Neuronal stem cell (in vitro differentiated cells): ENCODE measurements around the gene MTFP1.

Experiments
- DNase-seq: peaks from one replicate; pipeline ENCODE4 v3.0.0-alpha.2; 2013; ENCODE audit warnings: low spot score
- H2AFZ ChIP-seq: one replicate; pipeline ENCODE4 v1.6.1; 2013; ENCODE audit warnings: mild to moderate bottlenecking, low read length, inconsistent platforms
- H2AK5ac ChIP-seq: 2 replicates; pipeline ENCODE4 v1.6.1; 2013; ENCODE audit warnings: low read depth, mild to moderate bottlenecking, inconsistent platforms, low read length, moderate library complexity, mixed read lengths
- H2BK120ac ChIP-seq: 2 replicates; pipeline ENCODE4 v1.6.1; 2013; ENCODE audit warnings: low read depth, mild to moderate bottlenecking, inconsistent platforms, low read length, moderate library complexity, mixed read lengths
- H2BK12ac ChIP-seq: one replicate; pipeline ENCODE4 v1.6.1; 2013; ENCODE audit warnings: low read length, inconsistent platforms
- H2BK15ac ChIP-seq: 2 replicates; pipeline ENCODE4 v1.6.1; 2013; ENCODE audit warnings: mild to moderate bottlenecking, low read length, inconsistent platforms, mixed read lengths
- H2BK5ac ChIP-seq: one replicate; pipeline ENCODE4 v1.6.1; 2013; ENCODE audit warnings: inconsistent platforms, mild to moderate bottlenecking, low read length, moderate library complexity
- H3K14ac ChIP-seq: one replicate; pipeline ENCODE4 v1.6.1; 2013; ENCODE audit warnings: low read length, inconsistent platforms
- H3K18ac ChIP-seq: 2 replicates; pipeline ENCODE4 v1.6.1; 2013; ENCODE audit warnings: low read length, inconsistent platforms
- H3K23ac ChIP-seq: 2 replicates; pipeline ENCODE4 v1.6.1; 2013; ENCODE audit warnings: low read depth, mild to moderate bottlenecking, mixed read lengths, low read length, inconsistent platforms; ENCODE audit not compliant: poor library complexity
- H3K27ac ChIP-seq: replicated peaks from 3 replicates; pipeline ENCODE4 v1.5.1; 2013; ENCODE audit warnings: low read length, inconsistent platforms
- H3K27me3 ChIP-seq, 3 experiments: 2 replicates each; pipeline ENCODE4 v1.6.1; 2013; ENCODE audit warnings: low read length in 3 of 3, mild to moderate bottlenecking in 2 of 3, inconsistent platforms in 1 of 3, low read depth in 1 of 3, mixed read lengths in 1 of 3, moderate library complexity in 1 of 3; ENCODE audit not compliant: control insufficient read depth in 3 of 3, insufficient read depth in 3 of 3
- H3K36me3 ChIP-seq, 2 donors: replicated peaks in 1 of 2; 2 replicates each; pipeline ENCODE4 v1.6.1; 2013; ENCODE audit warnings: low read length in 2 of 2; ENCODE audit not compliant: control insufficient read depth in 2 of 2, insufficient read depth in 2 of 2
- H3K4ac ChIP-seq: 2 replicates; pipeline ENCODE4 v1.6.1; 2013; ENCODE audit warnings: inconsistent platforms, mild to moderate bottlenecking, low read length, moderate library complexity
- H3K4me1 ChIP-seq, 2 donors: 1 replicate in 1 of 2; 2 replicates in 1 of 2; pipeline ENCODE4 v1.6.1; 2013; ENCODE audit warnings: low read length in 2 of 2, low read depth in 1 of 2; ENCODE audit not compliant: control insufficient read depth in 2 of 2, insufficient read depth in 1 of 2
- H3K4me2 ChIP-seq: one replicate; pipeline ENCODE4 v1.6.1; 2013; ENCODE audit warnings: mild to moderate bottlenecking, low read length, inconsistent platforms; ENCODE audit not compliant: insufficient read depth, poor library complexity, severe bottlenecking
- H3K4me3 ChIP-seq, 2 donors: 2 replicates each; pipeline ENCODE4 v1.5.1; 2013; ENCODE audit warnings: low read length in 2 of 2, mild to moderate bottlenecking in 2 of 2, inconsistent platforms in 1 of 2, moderate library complexity in 1 of 2
- H3K79me1 ChIP-seq: one replicate; pipeline ENCODE4 v1.6.1; 2013; ENCODE audit warnings: low read depth, mild to moderate bottlenecking, inconsistent platforms, low read length, moderate library complexity
- H3K9ac ChIP-seq: one replicate; pipeline ENCODE4 v1.6.1; 2013; ENCODE audit warnings: mild to moderate bottlenecking, low read depth, low read length, inconsistent platforms; ENCODE audit not compliant: poor library complexity
- H3K9me3 ChIP-seq, 2 donors: replicated peaks in 1 of 2; 2 replicates each; pipeline versions ENCODE3 to v1.6.1; 2013; ENCODE audit warnings: low read length in 2 of 2, mild to moderate bottlenecking in 2 of 2, inconsistent platforms in 1 of 2, low read depth in 1 of 2, mixed read lengths in 1 of 2, moderate library complexity in 1 of 2; ENCODE audit not compliant: control insufficient read depth in 2 of 2, insufficient read depth in 1 of 2
- H4K8ac ChIP-seq: one replicate; pipeline ENCODE4 v1.6.1; 2013; ENCODE audit warnings: low read depth, mild to moderate bottlenecking, inconsistent platforms, low read length, moderate library complexity
- H4K91ac ChIP-seq: one replicate; pipeline ENCODE4 v1.6.1; 2013; ENCODE audit warnings: low read length, low read depth, mild to moderate bottlenecking, inconsistent platforms; ENCODE audit not compliant: poor library complexity
- WGBS, 2 donors: extraction: QIAGEN DNeasy Blood & Tissue Kit; methylation state at CpG; one replicate each; pipeline ENCODE4 v1.1.7; 2013; ENCODE audit warnings: missing lambda C conversion rate in 2 of 2, mixed read lengths in 1 of 2; ENCODE audit not compliant: insufficient read length in 2 of 2, insufficient replicate concordance in 1 of 2; ENCODE audit errors: extremely low coverage in 2 of 2; 5-methylcytosine and 5-hydroxymethylcytosine counted together

Gene MTFP1

GRCh38 chr22:30453731-30454510, 28.4 kb downstream of the MTFP1 start:
- no peak overlapping the region for H2BK120ac ChIP-seq
- H4K91ac ChIP-seq, result no peak overlapping the region
- no peaks in the 10 kb centered on the region for H3K36me3 ChIP-seq
- no peaks in the 10 kb centered on the region for H3K4me1 ChIP-seq
- no peak overlapping the region for H3K4me2 ChIP-seq
- no peaks in the 10 kb centered on the region for H3K9me3 ChIP-seq
- H3K18ac ChIP-seq, result no peak overlapping the region
- no peak overlapping the region for H3K27ac ChIP-seq
- H2BK5ac ChIP-seq, result no peak overlapping the region
- no peak overlapping the region for H2BK12ac ChIP-seq
- H2AFZ ChIP-seq, result no peak overlapping the region
- H3K23ac ChIP-seq, result no peak overlapping the region
- no peaks in the 10 kb centered on the region for H3K79me1 ChIP-seq
- no peak overlapping the region for H3K9ac ChIP-seq
- H3K27me3 ChIP-seq, result peaks cover 0 to 5% (median 0%) of the 10 kb centered on the region in 3 experiments
- no peak overlapping the region for H2BK15ac ChIP-seq
- no peak overlapping the region for H3K4ac ChIP-seq
- no CpG with 5 or more reads among the region's 6 CpGs for WGBS, 2 donors
- peak overlapping the region in 1 of 2 donors; percentile 1 for H3K4me3 ChIP-seq
- H3K14ac ChIP-seq, result no peak overlapping the region
- no peak overlapping the region for H4K8ac ChIP-seq
- no peak overlapping the region for H2AK5ac ChIP-seq
- no peak for DNase-seq

DNA sequence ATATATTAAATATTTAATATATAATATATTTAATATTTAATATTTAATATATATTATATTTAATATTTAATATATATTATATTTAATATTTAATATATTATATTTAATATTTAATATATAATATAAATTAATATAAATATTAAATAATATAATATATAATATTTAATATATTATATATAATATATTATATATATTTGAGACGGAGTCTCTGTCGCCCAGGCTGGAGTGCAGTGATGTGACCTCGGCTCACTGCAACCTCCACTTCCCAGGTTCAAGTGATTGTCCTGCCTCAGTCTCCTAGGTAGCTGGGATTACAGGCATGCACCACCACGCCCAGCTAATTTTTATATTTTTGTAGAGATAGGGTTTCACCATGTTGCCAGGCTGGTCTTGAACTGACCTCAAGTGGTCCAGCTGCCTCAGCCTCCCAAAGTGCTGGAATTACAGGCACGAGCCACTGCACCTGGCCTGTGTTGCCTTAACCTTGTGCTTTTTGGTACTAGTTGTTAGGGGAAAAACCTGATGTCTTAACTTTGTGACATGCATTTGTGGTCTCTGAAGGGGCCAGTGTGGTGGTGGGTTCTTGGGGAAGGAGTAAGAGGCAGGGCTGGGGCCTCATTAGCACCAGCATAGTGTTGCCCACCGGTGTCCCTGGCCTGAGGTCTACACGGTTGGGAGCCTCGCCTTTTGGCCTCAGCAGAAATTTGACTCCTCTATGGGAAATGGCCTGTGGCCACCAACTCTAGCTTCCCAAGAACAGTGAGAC, 29.7 kb downstream of the MTFP1 start:
- Histone ChIP-seq H3K14ac (no peak overlapping the region), H2BK12ac (no peak overlapping the region), H3K36me3 (no peaks in the 10 kb centered on the region), H3K27me3 (peaks cover 0 to 5% (median 0%) of the 10 kb centered on the region in 3 experiments), H4K91ac (no peak overlapping the region), H2BK5ac (no peak overlapping the region), H3K9me3 (no peaks in the 10 kb centered on the region), H3K79me1 (no peaks in the 10 kb centered on the region), H3K23ac (no peak overlapping the region), H3K4me2 (no peak overlapping the region), H2BK15ac (no peak overlapping the region), H3K4ac (no peak overlapping the region), H3K18ac (no peak overlapping the region), H3K9ac (no peak overlapping the region), H3K4me3 (no peak overlapping the region), H3K27ac (no peak overlapping the region), H2BK120ac (no peak overlapping the region), H3K4me1 (no peaks in the 10 kb centered on the region), H4K8ac (no peak overlapping the region), H2AFZ (no peak overlapping the region), H2AK5ac (no peak overlapping the region)
- DNase-seq, result no peak
- WGBS, 2 donors, result no CpG with 5 or more reads among the region's 8 CpGs

GRCh38 chr22:30457981-30458380, 32.4 kb downstream of the MTFP1 start:
- no peaks in the 10 kb centered on the region for H3K36me3 ChIP-seq
- H3K9me3 ChIP-seq, result no peaks in the 10 kb centered on the region
- no peak overlapping the region for H2BK5ac ChIP-seq
- H4K91ac ChIP-seq, result no peak overlapping the region
- H2AFZ ChIP-seq, result no peak overlapping the region
- H3K27me3 ChIP-seq, result peaks cover 0 to 2% (median 0%) of the 10 kb centered on the region in 3 experiments
- no peak overlapping the region for H3K23ac ChIP-seq
- H3K4me1 ChIP-seq, result no peaks in the 10 kb centered on the region
- no peak overlapping the region for H3K4ac ChIP-seq
- H2BK15ac ChIP-seq, result no peak overlapping the region
- DNase-seq, result no peak
- H2AK5ac ChIP-seq, result no peak overlapping the region
- H3K18ac ChIP-seq, result no peak overlapping the region
- no CpG with 5 or more reads among the region's 8 CpGs for WGBS, 2 donors
- no peaks in the 10 kb centered on the region for H3K79me1 ChIP-seq
- no peak overlapping the region for H3K4me2 ChIP-seq
- no peak overlapping the region for H2BK12ac ChIP-seq
- H3K9ac ChIP-seq, result no peak overlapping the region
- no peak overlapping the region for H4K8ac ChIP-seq
- H2BK120ac ChIP-seq, result no peak overlapping the region
- no peak overlapping the region for H3K27ac ChIP-seq
- no peak overlapping the region for H3K14ac ChIP-seq
- H3K4me3 ChIP-seq, result no peak overlapping the region
